K562 (cell line): ENCODE results near the gene RAB7A. TPM values are rescaled to one million over a fixed set of nuclear protein-coding genes. Genes with fewer than 3 reads are reported as not detected.
A peak's percentile ranks its signal among the peaks of the same experiment; 100 is the strongest.

Experiments
- GATAD2A ChIP-seq: fragments of 450-650 bp; IDR thresholded peaks from 2 replicates; pipeline ENCODE4 v1.6.1; 2017
- GTF2E2 ChIP-seq: fragments of 200-800 bp; sonication (Bioruptor generic); IDR thresholded peaks from 2 replicates; pipeline ENCODE4 v1.6.1; 2016; ENCODE audit warnings: missing genetic modification characterization, missing compliant biosample characterization
- HSF4 ChIP-seq: fragments of 250-450 bp; sonication (Bioruptor Pico); IDR thresholded peaks from 2 replicates; pipeline ENCODE4 v2.1.2; 2022; ENCODE audit warnings: mild to moderate bottlenecking, moderate library complexity, borderline replicate concordance
- NELFE ChIP-seq: IDR thresholded peaks from 2 replicates; pipeline ENCODE4 v1.6.1; 2011; ENCODE audit warnings: mild to moderate bottlenecking; ENCODE audit not compliant: insufficient read depth, insufficient read length
- NFXL1 ChIP-seq: fragments of 450-650 bp; formaldehyde crosslinking; IDR thresholded peaks from 2 replicates; pipeline ENCODE4 v1.4.0; 2021; ENCODE audit warnings: mild to moderate bottlenecking
- PHF21A ChIP-seq: fragments of 450-650 bp; IDR thresholded peaks from 2 replicates; pipeline ENCODE4 v1.6.1; 2017; ENCODE audit warnings: low read depth, borderline replicate concordance
- PPARD ChIP-seq: fragments of 250-450 bp; sonication (Bioruptor Pico); IDR thresholded peaks from 2 replicates; pipeline ENCODE4 v1.8.0; 2022; ENCODE audit warnings: inconsistent platforms, mild to moderate bottlenecking, moderate library complexity
- RBM25 ChIP-seq: fragments of 200-400 bp; formaldehyde crosslinking; IDR thresholded peaks from 2 replicates; pipeline ENCODE4 v1.6.1; 2018; ENCODE audit warnings: low read length, low read depth, moderate library complexity; ENCODE audit not compliant: severe bottlenecking
- RBM39 ChIP-seq: fragments of 200-400 bp; formaldehyde crosslinking; optimal IDR thresholded peaks from 2 replicates; pipeline ENCODE3; 2018; ENCODE audit warnings: low read depth, low read length
- TAL1 ChIP-seq: fragments of 450-650 bp; IDR thresholded peaks from 2 replicates; pipeline ENCODE4 v1.6.1; 2016; ENCODE audit warnings: mild to moderate bottlenecking
- ZNF561 ChIP-seq: fragments of 450-650 bp; formaldehyde crosslinking; conservative IDR thresholded peaks from 2 replicates; pipeline ENCODE4 v1.4.0; 2020; ENCODE audit warnings: mild to moderate bottlenecking, moderate library complexity
- polyA plus RNA-seq, 8 experiments: library from polyadenylated mRNA; depleted of rRNA in 4 of 8; stranded (reverse) in 5 of 8; unstranded in 3 of 8; fragments of >200 nt; fragmentation: Nextera tagmentation in 2 of 8; fragmentation: Illumina TruSeq in 1 of 8; extraction: Ambion mirVana in 2 of 8; extraction: Trizol in 1 of 8; gene quantifications; 2 replicates each; pipeline versions ENCODE4 v1.2.1 to v1.2.3, GENCODE V29; 2011 to 2014; ENCODE audit warnings: inconsistent platforms in 1 of 8, missing spikeins in 1 of 8
- total RNA-seq, 7 experiments: library from RNA; depleted of rRNA in 6 of 7; stranded (reverse); fragments of >200 nt in 6 of 7; fragmentation: Illumina TruSeq in 2 of 7; extraction: Trizol in 2 of 7; gene quantifications; 2 replicates each; pipeline versions ENCODE4 v1.2.1 to v1.2.3, GENCODE V29; 2011 to 2021; ENCODE audit warnings: low replicate concordance in 1 of 7
- TF ChIP-seq, protein P1 (sequence below): sonication (generic); formaldehyde crosslinking; IDR thresholded peaks from 2 replicates; pipeline ENCODE4 v1.8.0; 2023; ENCODE audit warnings: missing genetic modification reagents, mild to moderate bottlenecking, borderline replicate concordance
- TF ChIP-seq, protein P2 (sequence below): sonication (generic); formaldehyde crosslinking; IDR thresholded peaks from 2 replicates; pipeline ENCODE4 v1.4.0; 2020; ENCODE audit warnings: mild to moderate bottlenecking, missing genetic modification reagents
- TF ChIP-seq, protein P3 (sequence below): fragments of 450-650 bp; formaldehyde crosslinking; IDR thresholded peaks from 2 replicates; pipeline ENCODE4 v1.4.0; 2020; ENCODE audit warnings: mild to moderate bottlenecking, moderate library complexity
- TF ChIP-seq, protein P4 (sequence below), 2 experiments: fragments of 450-650 bp in 1 of 2; sonication (generic) in 1 of 2; formaldehyde crosslinking; conservative IDR thresholded peaks; 2 replicates each; pipeline versions ENCODE4 v1.4.0 to v1.8.1; 2020 to 2022; ENCODE audit warnings: mild to moderate bottlenecking in 1 of 2, missing genetic modification reagents in 1 of 2

Gene RAB7A
- total and polyA plus RNA-seq, 9 of the 15 experiments (the other 6 are each of a cell fraction or from before 2014, with no cell fraction given) = 30.9 to 204 (median 72.8) TPM

DNA sequence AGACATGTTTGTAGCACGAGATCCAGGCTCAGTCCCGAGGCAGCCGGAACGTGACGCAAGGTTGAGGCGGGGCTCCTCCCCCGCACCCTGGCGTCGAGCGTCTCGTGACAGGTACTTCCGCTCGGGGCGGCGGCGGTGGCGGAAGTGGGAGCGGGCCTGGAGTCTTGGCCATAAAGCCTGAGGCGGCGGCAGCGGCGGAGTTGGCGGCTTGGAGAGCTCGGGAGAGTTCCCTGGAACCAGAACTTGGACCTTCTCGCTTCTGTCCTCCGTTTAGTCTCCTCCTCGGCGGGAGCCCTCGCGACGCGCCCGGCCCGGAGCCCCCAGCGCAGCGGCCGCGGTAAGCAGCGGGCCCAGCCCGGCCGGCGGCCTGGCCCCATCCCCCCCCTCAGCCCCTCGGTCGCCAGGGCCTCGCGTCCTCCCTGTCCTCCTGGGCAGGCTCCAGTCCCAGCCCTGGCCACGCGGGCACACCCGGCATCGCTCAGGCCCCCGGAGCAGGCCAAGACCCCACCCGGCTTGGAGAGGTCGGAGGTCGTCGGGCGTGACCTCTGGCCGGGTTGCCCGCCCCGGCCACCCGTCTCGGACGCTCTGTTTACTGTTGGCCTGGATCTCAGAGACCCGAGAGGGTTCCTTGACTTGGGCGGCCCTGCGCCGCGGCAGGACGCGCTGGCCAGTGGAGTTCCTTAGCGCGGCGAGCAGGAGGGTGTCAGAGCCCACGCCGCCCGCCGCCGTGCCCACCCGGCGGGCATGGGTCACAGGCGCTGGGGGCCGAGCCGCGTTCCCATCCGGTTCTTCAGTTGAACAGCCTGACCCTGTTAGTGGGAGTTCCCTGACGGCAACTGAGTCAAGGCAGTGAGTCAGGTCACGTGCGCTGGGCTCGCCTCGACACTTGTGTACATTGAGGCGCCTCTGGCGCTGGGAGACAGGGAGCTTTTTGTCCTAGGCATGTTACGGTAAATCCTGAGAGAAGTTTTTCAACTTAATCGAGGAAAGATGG lies at the start of gene RAB7A (continued):
- no peak for TF ChIP-seq PHF21A
- TF ChIP-seq NFXL1 (CRISPR knock-in tag) = peak; percentile 69; the same call in 1 of the 2 replicates
- TF ChIP-seq, protein P1, sequence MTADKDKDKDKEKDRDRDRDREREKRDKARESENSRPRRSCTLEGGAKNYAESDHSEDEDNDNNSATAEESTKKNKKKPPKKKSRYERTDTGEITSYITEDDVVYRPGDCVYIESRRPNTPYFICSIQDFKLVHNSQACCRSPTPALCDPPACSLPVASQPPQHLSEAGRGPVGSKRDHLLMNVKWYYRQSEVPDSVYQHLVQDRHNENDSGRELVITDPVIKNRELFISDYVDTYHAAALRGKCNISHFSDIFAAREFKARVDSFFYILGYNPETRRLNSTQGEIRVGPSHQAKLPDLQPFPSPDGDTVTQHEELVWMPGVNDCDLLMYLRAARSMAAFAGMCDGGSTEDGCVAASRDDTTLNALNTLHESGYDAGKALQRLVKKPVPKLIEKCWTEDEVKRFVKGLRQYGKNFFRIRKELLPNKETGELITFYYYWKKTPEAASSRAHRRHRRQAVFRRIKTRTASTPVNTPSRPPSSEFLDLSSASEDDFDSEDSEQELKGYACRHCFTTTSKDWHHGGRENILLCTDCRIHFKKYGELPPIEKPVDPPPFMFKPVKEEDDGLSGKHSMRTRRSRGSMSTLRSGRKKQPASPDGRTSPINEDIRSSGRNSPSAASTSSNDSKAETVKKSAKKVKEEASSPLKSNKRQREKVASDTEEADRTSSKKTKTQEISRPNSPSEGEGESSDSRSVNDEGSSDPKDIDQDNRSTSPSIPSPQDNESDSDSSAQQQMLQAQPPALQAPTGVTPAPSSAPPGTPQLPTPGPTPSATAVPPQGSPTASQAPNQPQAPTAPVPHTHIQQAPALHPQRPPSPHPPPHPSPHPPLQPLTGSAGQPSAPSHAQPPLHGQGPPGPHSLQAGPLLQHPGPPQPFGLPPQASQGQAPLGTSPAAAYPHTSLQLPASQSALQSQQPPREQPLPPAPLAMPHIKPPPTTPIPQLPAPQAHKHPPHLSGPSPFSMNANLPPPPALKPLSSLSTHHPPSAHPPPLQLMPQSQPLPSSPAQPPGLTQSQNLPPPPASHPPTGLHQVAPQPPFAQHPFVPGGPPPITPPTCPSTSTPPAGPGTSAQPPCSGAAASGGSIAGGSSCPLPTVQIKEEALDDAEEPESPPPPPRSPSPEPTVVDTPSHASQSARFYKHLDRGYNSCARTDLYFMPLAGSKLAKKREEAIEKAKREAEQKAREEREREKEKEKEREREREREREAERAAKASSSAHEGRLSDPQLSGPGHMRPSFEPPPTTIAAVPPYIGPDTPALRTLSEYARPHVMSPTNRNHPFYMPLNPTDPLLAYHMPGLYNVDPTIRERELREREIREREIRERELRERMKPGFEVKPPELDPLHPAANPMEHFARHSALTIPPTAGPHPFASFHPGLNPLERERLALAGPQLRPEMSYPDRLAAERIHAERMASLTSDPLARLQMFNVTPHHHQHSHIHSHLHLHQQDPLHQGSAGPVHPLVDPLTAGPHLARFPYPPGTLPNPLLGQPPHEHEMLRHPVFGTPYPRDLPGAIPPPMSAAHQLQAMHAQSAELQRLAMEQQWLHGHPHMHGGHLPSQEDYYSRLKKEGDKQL (CRISPR knock-in tag) = no peak
- TF ChIP-seq, protein P2, sequence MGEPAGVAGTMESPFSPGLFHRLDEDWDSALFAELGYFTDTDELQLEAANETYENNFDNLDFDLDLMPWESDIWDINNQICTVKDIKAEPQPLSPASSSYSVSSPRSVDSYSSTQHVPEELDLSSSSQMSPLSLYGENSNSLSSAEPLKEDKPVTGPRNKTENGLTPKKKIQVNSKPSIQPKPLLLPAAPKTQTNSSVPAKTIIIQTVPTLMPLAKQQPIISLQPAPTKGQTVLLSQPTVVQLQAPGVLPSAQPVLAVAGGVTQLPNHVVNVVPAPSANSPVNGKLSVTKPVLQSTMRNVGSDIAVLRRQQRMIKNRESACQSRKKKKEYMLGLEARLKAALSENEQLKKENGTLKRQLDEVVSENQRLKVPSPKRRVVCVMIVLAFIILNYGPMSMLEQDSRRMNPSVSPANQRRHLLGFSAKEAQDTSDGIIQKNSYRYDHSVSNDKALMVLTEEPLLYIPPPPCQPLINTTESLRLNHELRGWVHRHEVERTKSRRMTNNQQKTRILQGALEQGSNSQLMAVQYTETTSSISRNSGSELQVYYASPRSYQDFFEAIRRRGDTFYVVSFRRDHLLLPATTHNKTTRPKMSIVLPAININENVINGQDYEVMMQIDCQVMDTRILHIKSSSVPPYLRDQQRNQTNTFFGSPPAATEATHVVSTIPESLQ (CRISPR knock-in tag) = no peak
- no peak for TF ChIP-seq RBM25
- no peak for TF ChIP-seq GATAD2A
- no peak for TF ChIP-seq PPARD (CRISPR knock-in tag)
- TF ChIP-seq GTF2E2 (tag) = 0 out of 2 replicates have a peak, but pooled peaks have one; percentile 63
- TF ChIP-seq HSF4 (CRISPR knock-in tag) = no peak
- TF ChIP-seq TAL1 = no peak
- TF ChIP-seq RBM39 = no peak
- TF ChIP-seq ZNF561 (CRISPR knock-in tag) = no peak
- TF ChIP-seq, protein P3, sequence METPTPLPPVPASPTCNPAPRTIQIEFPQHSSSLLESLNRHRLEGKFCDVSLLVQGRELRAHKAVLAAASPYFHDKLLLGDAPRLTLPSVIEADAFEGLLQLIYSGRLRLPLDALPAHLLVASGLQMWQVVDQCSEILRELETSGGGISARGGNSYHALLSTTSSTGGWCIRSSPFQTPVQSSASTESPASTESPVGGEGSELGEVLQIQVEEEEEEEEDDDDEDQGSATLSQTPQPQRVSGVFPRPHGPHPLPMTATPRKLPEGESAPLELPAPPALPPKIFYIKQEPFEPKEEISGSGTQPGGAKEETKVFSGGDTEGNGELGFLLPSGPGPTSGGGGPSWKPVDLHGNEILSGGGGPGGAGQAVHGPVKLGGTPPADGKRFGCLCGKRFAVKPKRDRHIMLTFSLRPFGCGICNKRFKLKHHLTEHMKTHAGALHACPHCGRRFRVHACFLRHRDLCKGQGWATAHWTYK (CRISPR knock-in tag) = peak; percentile 54; the same call in 1 of the 2 replicates
- TF ChIP-seq, protein P4, sequence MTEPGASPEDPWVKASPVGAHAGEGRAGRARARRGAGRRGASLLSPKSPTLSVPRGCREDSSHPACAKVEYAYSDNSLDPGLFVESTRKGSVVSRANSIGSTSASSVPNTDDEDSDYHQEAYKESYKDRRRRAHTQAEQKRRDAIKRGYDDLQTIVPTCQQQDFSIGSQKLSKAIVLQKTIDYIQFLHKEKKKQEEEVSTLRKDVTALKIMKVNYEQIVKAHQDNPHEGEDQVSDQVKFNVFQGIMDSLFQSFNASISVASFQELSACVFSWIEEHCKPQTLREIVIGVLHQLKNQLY (CRISPR knock-in tag; conservative IDR thresholded peaks at IDR 0.05) = no peak
- TF ChIP-seq NELFE = no peak
